SH-SY5Y (cell line): ENCODE data around the gene CYP2S1.

Experiments
- GATA2 ChIP-seq: IDR thresholded peaks from 2 replicates; pipeline ENCODE4 v1.6.1; 2011; ENCODE audit warnings: mild to moderate bottlenecking, low read depth, low read length
- GATA3 ChIP-seq: IDR thresholded peaks from 2 replicates; pipeline ENCODE4 v1.6.1; 2011; ENCODE audit warnings: low read depth, mild to moderate bottlenecking, low read length, moderate library complexity

GRCh38 chr19:41255171-41255570, 62.2 kb downstream of the CYP2S1 start:
- no peak for TF ChIP-seq GATA3
- TF ChIP-seq GATA2 = no peak
